ENCODE results near the gene MSI2.

Gene MSI2

DNA sequence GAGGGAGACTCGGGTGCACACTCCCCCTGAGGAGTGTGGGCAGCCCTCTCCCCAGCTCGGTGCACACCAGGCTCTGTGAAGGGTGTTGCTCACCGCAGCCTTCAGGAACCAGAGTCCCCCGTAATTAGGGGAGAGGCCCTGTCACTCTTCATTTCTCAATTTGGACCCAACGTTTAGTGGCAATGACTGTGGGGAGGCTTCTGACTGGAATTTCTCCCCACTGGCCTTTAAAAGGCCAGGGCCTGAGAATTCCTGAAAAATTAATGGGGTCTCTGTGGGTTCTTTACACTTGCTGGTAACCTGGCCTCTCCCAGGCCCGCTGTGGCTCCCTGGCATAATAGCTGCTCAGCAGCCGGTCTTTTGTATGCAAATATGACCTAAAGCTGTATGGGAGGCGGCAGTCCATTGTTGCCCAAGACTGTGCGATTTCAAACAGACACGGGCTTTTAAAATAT is 209.7 kb downstream of the MSI2 start:
- no peak for DNase-seq

DNA sequence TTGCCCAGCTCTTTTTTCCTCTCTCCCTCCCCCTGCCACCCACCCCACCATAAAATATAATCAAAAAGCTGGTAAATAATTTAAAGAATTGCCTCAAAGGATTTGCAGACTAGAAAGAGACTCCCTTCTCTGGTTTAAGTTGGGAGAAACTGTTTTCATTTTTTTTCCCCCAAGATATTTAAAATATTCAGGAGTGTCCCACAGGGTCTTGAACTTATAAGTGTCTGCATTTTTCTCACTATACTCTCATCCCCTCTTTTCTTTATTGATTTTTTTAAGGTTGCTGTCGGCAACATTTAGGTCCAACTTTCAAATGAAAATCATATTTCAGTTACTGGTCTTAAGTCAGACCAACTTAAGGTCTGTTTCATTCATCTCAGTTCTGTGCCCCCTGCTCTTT is 210.2 kb downstream of the MSI2 start:
- DNase-seq = no peak

DNA sequence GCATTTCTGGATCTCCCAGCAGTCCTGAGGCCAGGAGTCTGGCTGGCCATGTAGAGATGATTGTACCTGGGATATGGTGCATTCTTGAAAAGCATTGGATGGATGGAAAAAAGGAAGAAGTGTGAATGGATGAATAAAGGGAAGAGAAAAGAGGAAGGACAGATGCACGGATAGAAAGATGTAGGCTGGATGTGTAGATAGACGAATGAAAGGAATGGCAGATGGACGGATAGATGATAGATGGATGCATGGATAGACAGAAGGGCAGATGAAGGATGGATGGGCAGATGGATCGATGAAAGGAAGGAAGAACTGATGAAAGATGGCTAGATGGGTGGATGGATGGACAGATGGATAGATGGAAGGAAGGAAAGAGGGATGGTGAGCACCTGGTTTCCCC is 210.9 kb downstream of the MSI2 start:
- DNase-seq = no peak

DNA sequence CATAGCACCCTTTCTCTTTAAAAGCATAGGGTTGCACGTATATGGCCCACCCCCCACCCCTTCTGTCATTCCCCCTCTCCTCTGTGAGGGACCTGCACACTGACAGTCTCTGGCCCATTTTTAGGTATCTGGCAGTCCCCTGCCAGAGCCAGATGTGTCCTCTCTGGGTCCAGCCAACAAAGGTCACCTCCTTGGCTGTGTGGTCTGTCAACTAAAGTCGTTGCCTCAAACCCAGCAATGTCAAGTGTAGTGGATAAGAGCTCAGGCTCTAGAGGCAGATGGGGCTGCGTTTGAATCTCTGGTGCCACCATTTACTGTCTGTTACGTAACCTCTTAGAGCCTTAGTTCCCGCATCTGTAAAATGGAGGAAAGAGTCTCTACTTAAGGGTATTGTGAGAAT is 211.5 kb downstream of the MSI2 start:
- no peak for DNase-seq

DNA sequence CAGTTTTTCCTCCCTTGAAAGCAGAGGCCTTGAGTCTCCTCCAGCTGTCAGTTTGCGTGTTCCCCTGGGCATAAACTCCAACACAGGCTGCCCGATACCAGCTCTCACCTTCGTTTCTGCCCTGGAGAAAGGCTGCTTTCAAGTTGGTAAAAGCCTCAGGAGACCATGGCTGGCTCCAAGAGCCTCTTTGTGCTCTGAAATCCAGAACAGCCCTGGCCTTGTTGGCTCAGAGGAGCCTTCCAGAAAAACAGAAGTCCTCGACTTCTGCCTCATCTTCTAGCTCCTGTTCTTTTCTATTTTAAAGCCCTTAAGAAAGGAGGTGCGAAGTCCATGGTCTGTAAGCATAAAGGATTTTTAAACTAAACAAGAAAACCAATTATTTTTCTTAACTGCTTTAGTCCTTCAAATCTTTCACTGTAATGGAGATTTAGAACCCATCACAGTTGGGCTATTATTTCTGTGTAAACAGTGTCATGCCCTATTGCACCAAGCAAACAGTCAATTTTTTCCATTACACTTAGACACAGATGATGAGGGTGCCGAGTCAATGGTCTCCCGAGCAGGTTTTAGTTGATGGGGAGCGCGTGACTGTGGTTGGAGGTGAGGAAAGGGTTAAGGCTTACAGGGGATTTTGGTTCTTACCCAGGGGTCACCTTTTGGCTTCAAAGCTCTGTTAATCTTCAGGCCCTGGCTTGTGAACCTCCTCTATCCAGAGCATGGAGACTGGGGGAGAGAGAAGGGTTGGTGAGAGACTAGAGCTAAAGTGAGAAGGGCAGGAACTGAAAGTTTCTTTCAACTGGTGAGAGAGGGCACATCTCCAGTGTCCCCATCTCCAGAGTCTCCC is 212.8 kb downstream of the MSI2 start:
- peak; percentile 45 for DNase-seq

DNA sequence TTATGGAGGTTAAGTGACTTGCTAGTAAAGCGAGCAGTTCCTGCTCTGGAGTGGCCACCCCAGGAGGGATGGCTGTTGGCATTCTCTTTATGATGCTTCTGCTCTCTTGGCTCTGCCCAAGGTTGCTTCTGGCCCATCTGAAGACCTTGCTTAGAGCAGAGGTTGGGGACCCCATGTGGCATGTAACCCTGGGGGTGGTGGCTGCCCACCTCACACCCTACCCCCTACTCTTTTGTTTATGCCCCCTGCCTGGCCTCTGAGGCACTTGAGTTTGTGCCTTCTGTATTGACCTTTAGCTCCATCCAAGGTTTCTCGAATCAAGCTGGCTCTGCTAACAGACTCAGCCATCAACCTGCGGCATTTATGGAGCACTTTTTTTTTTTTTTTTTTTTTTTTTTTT is 214.6 kb downstream of the MSI2 start:
- no peak for DNase-seq

DNA sequence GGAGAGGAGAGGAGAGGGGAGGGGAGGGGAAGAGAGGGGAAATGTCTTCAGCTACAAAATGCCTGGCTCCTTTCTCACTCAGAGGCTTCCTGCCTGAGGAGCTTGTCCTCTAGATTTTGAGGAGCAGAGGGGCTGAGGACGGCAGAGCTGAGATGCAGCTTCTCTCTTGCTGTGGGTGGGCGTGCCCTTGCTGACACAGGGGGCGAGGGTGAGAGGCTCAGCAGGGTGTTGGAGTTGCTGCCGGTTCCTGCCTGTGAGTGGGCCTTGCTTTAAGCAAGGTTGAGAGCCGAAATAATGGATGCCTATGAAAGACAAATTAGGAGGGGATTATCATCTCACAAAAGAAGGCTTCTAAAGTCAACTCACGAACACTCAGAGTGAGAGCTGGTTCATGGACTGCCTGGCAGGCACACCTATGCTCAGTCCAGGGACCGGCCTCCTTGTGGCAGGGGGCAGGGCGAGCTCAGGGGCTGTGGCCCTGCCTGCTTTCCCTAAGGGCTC is 215.6 kb downstream of the MSI2 start:
- DNase-seq = no peak

DNA sequence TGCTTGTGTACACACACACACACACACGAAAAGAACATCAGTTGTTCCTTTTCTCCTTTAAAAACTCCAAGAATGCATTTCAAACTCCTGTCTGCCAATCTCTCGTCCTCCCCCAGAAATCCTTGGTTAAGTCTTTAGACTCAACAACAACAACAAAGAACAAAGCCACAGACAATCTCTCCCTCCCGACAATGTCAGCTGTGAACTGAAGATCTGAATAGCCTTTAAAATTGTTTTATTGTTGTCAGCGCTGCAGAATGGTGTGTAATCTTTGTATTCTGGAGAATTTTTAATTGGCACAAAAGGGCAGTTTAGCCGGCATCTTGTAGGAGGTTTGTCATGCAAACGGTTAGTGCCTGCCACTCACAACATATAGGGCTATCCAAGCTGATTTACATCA is 219.5 kb downstream of the MSI2 start:
- no peak for DNase-seq

DNA sequence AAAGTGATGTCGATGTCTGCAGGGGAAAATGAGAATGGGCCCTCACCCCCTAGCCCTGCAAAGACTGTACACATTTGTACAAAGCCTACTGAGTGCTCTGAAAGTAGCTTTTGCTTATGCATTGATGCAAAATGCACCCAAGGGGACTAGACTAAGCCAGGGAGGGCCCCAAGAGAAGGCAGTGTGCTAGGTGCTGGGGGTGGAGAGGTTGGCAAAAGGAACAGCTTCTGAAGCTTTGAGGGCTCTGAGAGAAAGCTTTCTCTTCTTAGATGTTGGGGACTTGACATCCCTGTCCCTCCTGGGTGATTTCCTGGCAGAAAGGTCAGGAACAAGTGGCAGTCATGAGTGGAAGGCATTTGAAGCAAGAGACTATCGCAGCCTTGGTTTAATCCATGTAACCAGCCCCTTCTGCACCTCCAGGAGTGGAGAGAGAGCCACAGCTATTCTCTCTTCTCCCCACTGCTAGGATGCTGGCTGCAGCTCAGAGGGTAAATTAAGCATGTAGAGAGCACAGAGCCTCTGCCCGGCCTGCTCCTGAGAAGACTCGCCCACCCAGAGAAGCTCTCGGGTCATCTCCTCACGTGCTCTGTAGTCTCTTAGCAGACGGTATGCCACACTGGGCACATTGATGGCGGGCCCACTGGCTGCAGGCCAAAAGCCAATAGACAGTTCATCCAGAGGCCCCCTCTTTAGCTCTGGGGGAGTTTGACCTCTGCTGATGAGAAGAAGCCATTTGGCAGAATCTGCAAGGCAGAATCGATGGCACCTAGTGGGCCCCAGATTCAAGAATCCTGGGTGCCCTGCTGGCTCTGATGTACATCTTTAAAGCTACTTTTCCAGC is 221.4 kb downstream of the MSI2 start:
- DNase-seq = no peak

DNA sequence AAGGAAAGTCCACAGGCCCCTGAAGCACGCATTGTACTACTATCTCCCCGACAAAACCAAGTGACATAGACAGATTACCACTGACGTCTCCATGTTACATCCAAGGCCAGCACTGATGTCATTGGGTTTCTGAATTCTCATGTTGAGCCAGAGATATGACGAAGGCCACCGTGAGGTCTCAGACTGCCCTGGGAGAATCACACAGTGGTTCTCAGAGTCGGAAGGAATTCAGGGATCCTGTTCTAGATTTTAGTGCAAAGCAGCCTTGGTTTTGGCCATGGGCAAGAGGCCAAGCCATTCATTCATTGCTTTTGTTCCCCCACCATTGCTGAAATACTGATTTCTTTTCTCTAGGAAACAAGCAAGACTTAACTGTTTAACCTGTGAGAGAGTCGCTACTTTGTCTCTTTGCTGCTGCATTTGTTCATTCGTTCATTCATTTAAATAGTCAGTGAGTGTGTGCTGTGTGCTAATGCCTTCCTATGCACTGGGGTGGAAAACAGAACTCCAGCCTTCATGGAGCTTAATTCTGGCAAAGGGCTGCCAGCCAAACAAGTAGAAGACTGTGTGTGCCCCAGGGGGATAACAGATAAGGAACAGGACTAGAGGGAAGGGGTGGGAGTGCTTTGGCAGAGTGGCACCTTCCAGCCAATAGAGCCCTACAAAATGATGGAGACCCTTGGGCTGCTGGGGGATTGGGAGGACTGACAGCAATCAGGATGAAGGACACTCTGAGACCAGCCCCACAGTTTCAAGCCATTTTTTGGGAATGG is 222.3 kb downstream of the MSI2 start:
- no peak for DNase-seq

DNA sequence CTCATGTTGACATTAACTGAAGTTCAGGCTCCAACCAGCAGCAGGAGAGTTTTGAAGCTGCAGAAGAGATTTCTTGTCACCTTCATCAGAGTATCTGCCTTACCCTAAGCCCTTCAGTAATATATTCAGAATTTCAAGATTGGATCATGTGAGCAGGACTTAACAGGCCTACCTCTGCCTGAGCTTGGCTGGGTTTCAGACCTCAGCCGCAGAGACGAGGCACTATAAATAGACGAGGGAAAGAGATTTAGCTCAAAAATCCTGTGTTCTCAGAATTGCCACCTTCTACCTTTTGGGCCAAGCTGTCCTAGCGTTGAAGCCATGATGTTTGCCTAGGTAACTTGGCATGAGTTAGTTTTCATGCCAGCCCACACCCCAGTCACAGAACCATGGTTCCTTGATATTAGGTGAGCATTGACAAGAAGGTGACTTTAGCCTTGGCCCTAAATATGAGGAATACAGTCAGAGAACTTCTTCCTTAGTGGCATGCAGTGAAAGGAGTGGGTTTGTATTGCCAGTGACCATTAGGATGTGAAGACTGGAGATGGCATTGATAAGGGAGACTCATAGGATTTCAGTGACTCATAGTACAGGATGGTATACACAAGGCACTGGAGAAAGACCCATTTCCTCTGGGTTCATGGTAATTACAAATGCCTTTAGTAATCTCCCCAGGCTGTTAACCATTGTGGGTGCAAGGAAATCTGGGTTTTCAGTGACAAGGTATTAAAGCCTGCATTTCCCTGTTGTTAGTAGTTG is 224.3 kb downstream of the MSI2 start:
- DNase-seq = no peak

DNA sequence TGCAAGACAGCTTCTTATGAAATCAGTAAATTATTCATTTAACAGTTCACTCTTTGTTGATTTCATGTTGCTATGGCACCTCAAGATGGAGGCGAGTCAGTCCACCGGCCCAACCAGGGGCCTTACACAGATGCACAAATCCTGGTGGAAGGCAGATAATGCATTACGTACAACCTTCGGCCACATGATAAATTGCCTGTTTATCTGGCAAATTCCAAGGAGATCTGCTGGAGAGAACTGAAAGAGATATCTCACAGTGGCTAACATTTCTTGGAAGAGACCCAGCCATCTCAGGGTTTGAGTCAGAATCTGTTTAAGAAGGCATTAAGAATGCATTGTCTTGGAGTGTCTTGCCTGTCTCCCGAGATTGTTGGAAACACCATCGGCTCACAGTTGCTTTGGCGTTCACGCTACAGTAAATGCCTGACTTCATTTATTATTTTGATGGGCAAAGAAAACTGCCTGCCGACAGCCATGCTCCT is 225.6 kb downstream of the MSI2 start:
- DNase-seq = no peak

DNA sequence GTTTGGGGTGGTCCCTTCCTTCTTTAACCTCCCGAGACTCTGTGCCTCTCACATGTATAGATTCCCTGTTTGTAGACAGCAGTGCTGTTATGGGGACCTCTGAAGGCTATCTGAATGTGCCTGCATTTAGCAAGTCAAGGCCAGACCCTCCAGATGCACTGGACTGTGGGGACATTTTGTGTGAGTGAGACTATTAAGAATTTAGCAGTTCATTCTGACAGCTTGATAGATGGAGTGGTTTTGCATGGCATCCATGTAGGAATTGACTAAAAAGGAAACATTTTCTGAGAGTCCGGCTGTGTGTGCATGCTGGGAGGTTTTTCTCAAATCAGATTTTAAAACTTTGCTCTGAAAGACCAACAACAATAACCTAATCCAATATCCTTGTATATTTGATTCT is 226.3 kb downstream of the MSI2 start:
- no peak for DNase-seq

DNA sequence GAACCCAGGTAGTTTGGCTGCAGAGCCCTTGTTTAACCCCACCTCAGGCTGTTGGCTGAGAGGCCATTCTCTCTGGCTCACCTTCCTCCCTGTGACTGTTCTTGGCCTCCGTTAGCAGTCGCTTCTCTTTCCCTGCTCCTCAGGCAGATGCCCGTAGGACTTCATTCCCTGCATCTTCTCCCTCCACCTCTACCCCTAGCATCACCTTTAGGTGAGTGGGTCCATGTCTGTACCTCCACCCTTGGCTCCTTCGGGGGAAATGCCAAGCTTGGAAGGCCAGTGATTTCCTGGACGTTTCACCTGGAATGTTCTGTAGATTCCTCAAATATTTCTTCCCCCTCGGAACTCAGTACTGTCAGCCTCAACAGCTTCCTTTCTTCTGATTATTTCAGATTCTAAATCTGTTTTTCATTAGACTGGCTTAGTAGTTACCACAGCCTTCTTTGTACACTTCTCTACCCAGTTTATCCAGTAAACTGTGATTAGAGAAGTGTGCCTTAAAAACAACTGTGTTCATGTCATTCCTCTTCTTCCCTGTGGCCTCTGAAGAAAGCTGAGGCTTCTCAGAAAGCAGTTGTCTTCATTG is 227.9 kb downstream of the MSI2 start:
- DNase-seq = no peak

DNA sequence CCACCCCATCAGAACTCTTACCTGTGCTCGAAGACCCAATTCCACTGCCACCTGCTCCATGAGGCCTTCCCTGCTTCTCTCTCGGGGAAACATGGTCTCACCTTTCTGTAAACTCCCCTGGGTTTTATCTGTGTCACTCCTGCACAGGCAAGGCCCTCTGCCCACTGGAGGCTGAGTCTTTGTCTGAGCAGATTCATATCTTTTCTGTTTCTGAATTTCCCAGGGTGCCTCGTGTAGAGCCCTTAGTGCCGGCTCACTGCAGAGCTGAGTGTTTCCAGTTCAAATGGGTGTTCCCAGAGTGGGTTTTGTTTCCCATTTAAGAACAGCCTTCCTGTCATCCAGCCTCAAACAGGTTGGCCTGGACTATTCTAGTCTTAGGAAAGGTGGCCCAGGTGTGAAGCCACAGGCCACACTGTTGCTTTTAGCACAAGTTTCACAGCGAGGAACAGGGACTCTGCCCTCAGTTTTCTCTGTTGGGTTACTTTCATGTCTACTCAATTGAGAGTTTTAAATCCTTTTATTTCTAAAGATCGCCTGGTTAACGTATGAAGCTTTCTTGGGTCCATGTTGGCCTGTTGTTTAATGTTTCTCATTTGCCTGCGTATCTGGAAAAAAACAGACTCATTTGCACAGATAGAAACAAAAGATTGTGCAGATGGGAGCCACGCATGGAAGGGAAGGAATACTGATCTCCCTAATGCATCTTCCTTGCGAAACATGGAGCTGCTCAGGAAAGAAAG is 228.7 kb downstream of the MSI2 start:
- DNase-seq = peak; percentile 68

DNA sequence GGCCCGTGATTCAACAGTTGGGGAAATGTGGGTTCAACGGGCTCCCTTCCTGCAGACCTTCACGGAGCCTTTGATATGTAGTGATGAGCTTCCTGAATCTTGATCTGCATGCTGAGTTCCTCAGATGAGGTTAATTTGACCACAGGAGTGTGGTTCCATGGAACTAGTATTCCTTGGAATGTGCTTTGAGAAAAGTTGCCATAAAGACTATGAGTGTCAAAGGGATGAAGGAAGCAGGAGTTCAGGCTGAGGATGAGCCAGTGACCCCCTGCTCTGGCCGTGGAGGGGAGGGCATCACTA is 229.2 kb downstream of the MSI2 start:
- no peak for DNase-seq

DNA sequence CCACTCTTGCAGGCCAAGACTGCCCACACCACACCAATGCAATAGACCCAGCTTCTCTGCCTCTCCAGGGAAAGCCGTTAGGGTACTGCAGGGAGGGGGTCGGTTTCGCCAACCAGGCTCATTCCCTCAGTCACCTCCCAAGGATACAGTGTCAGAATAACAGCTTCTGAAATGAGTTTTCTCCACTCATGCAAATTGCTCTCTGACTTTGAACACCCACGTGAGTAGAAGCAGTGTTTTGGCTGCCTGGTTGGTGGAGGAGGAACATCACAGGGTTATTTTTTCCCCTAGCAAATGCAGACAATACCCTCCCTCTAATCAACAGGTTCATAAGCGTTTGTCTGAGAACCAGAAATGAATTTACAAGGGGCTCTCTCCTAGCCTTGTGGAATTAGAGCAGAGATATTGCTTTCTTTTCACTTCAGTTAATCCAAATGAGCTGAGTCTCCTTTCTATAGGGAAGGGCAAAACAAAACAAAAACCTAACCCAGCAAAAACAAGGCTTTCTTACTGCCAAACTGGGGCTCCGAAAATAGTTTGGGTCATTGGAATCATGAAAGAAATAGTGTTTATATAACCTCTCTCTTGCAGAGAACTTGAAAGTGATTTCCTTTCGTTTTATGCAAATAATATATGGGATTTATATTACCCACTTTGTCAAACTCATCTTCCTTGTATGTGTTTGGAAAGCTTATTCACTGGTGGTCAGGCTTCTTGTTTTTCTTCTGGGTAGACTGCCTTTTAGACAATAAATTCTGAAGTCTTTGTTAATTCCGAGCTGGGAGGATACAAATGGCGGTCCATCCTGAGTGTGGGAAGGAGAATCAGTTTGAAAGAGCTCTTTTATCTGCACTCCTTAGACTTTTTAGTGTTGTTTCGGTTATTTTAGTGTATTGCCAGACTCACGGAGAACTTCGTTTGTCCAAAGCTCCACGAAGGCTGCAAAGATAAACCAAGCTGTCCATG is 229.9 kb downstream of the MSI2 start:
- no peak for DNase-seq

DNA sequence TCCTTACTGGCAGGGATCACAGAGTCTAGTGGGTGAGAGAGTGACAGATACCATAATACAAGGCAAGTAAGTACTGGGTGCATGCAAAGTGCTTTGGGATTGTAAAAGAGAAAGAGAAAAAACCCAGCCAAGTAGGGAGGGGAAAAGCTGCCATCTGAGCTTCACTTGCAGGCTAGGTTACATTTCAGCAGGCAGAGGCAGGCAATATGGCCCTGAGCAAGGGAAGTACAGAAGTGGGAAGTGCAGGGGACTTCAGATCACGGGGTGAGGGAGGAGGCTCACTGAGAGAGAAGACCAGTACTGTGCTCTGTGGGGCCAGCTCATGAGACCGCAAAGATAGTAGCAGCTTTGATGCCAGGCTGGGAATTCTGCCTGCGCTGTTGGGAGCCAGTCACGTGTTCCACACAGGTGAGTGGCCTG is 230.6 kb downstream of the MSI2 start:
- DNase-seq = no peak

DNA sequence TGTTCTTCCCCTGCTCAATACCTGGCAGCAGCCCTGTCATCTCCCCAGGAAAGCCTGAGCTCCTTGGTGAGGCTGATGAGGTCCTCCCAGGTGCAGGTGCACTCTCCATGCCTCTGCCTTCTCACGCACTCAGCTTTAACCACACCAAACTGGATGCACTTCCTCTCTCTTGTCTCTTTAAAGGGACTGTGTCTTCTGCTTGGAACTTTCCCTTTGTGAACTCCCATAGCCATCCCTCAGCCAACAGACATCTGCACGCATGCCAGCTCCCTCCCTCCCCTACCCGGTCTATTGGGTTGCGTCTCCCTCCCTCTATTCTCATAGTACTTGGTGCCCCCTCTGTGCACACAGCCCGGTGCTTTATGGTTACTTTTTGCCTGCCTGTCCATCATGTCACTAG is 231.2 kb downstream of the MSI2 start:
- DNase-seq = no peak

DNA sequence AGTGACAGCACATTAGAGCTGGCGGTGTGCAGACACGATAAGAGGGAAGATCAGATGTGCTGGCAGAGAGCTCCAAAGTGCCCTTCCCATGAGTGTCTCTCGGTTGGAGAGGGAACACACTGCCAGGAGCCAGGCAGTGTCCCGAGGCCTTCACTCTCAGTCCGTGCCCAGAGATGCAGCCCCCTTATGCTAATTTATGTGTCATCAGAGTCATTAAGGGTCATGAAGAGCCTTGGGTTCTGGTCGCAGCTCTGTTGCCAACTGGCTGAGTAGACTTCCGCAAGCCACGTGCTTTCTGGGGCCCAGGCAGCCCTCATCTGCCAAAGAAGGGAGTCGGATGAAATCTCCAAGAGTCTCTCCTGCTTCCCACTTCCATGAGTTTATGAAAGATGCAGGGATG is 232.5 kb downstream of the MSI2 start:
- no peak for DNase-seq

Measured in DMS53 (cell line).